Right lobe of liver (tissue), 4 donors: ENCODE results near the gene ZFAND3.

Experiments used
- CTCF ChIP-seq, 4 donors: fragments of 200-600 bp in 3 of 4; fragments of 450-650 bp in 1 of 4; IDR thresholded peaks; one replicate each; pipeline versions ENCODE4 v1.5.1 to v1.8.0; 2016 to 2022; ENCODE audit warnings: antibody characterized with exemption in 4 of 4, mild to moderate bottlenecking in 2 of 4
- POLR2A ChIP-seq: fragments of 450-650 bp; IDR thresholded peaks from one replicate; pipeline ENCODE4 v1.6.1; 2017; ENCODE audit warnings: antibody characterized with exemption, mild to moderate bottlenecking
- donor health status: DM: no; HTN: no; CAD: no.
- donor health status: DM: no; HTN: no; CAD: no.
- donor health status: DM: no; HTN: yes; CAD: no.

GRCh38 chr6:38091613-38092012, 272.1 kb downstream of the ZFAND3 start:
- no peak for TF ChIP-seq CTCF (IDR thresholded peaks at IDR 0.05)
- TF ChIP-seq POLR2A, result no peak
